OCI-LY7 (cell line): ENCODE measurements around the gene CTU2.
"Not testable (repeated sequence)": the region's sequence is repeated elsewhere in the genome, so short reads cannot be mapped to it uniquely, and the experiment has no call there.

Source experiments
- EZH2phosphoT487 ChIP-seq: fragments of 200-600 bp; sonication (generic); IDR thresholded peaks from 2 replicates; pipeline ENCODE4 v1.6.1; 2018; ENCODE audit warnings: low read depth, borderline replicate concordance, mild to moderate bottlenecking, mixed run types, antibody characterized with exemption, low read length, moderate library complexity, mixed read lengths
- TF ChIP-seq, protein P1 (sequence below): fragments of 200-600 bp; sonication (generic); conservative IDR thresholded peaks from 2 replicates; pipeline ENCODE4 v1.5.1; 2014; ENCODE audit warnings: mild to moderate bottlenecking, antibody characterized with exemption, low read length, moderate library complexity, mixed read lengths

DNA sequence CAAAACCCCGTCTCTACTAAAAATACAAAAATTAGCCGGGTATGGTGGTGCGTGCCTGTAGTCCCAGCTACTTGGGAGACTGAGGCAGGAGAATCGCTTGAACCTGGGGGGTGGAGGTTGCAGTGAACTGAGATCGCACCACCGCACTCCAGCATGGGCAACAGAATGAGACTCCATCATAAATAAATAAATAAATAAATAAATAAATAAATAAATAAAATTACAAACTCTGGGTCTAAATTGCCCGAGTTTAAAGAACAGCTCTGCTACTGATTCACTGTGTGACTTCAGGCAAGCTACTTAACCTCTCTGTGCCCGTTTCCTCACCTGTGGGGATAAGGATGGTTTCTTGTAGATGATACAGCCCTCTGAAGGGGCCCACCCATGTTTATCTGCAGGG lies 36.8 kb upstream of the CTU2 start:
- TF ChIP-seq, protein P1, sequence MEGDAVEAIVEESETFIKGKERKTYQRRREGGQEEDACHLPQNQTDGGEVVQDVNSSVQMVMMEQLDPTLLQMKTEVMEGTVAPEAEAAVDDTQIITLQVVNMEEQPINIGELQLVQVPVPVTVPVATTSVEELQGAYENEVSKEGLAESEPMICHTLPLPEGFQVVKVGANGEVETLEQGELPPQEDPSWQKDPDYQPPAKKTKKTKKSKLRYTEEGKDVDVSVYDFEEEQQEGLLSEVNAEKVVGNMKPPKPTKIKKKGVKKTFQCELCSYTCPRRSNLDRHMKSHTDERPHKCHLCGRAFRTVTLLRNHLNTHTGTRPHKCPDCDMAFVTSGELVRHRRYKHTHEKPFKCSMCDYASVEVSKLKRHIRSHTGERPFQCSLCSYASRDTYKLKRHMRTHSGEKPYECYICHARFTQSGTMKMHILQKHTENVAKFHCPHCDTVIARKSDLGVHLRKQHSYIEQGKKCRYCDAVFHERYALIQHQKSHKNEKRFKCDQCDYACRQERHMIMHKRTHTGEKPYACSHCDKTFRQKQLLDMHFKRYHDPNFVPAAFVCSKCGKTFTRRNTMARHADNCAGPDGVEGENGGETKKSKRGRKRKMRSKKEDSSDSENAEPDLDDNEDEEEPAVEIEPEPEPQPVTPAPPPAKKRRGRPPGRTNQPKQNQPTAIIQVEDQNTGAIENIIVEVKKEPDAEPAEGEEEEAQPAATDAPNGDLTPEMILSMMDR = not testable (repeated sequence)
- not testable (repeated sequence) for TF ChIP-seq EZH2phosphoT487
